ENCODE data around the gene SLAMF8.

Gene SLAMF8

DNA sequence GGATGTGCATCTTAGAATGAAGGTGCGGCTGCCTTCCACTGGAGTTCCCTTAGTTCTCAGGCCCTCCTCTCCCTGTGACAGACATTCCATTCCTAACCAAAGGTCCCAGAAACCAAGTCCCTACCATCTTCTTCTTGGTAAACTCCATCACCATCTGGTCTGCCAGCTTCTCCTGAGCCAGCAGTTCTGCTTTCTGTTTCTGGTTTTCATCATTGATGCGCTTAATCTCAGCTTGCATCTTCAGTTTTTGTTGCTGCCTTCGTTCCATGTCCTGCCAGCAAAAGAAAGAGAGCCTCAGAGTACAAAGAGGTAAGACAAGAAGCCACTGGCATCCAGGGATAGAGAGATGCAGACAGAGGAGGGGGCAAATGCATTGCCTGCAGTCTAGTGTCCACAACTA lies 53.8 kb downstream of the SLAMF8 start:
- H3K9me2 ChIP-seq (replicated peaks; ENCODE audit: control insufficient read depth, low read length) = no peaks in the 10 kb centered on the region
- H3K79me2 ChIP-seq (ENCODE audit: control insufficient read depth, low read length) = no peaks in the 10 kb centered on the region
- H3K4me1 ChIP-seq (ENCODE audit: control insufficient read depth, low read length) = no peaks in the 10 kb centered on the region

GRCh38 chr1:159881622-159882526 lies 55.2 kb downstream of the SLAMF8 start:
- no peaks in the 10 kb centered on the region for H4K20me1 ChIP-seq (ENCODE audit: control insufficient read depth, insufficient read depth, low read depth, low read length)
- H3K79me2 ChIP-seq (ENCODE audit: control insufficient read depth, low read length) = no peaks in the 10 kb centered on the region
- TF ChIP-seq, protein P1, sequence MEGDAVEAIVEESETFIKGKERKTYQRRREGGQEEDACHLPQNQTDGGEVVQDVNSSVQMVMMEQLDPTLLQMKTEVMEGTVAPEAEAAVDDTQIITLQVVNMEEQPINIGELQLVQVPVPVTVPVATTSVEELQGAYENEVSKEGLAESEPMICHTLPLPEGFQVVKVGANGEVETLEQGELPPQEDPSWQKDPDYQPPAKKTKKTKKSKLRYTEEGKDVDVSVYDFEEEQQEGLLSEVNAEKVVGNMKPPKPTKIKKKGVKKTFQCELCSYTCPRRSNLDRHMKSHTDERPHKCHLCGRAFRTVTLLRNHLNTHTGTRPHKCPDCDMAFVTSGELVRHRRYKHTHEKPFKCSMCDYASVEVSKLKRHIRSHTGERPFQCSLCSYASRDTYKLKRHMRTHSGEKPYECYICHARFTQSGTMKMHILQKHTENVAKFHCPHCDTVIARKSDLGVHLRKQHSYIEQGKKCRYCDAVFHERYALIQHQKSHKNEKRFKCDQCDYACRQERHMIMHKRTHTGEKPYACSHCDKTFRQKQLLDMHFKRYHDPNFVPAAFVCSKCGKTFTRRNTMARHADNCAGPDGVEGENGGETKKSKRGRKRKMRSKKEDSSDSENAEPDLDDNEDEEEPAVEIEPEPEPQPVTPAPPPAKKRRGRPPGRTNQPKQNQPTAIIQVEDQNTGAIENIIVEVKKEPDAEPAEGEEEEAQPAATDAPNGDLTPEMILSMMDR (IDR thresholded peaks at IDR 0.05; ENCODE audit: low read depth, low read length, poor library complexity, severe bottlenecking) = no peak
- H3K27ac ChIP-seq (ENCODE audit: low read depth, low read length) = no peak overlapping the region
- H3K4me2 ChIP-seq (ENCODE audit: low read length) = no peak overlapping the region
- H3K9me2 ChIP-seq (replicated peaks; ENCODE audit: control insufficient read depth, low read length) = no peaks in the 10 kb centered on the region
- H3K4me3 ChIP-seq (ENCODE audit: low read length) = no peak overlapping the region
- H3F3A ChIP-seq (ENCODE audit: control insufficient read depth, insufficient read depth) = no peaks in the 10 kb centered on the region
- no peaks in the 10 kb centered on the region for H3K27me3 ChIP-seq (ENCODE audit: control insufficient read depth, low read length)
- no peaks in the 10 kb centered on the region; the same call in 1 of the 2 replicates for H3K4me1 ChIP-seq (ENCODE audit: control insufficient read depth, low read length)
- H3K9me3 ChIP-seq (ENCODE audit: control insufficient read depth, insufficient read depth, low read length) = no peaks in the 10 kb centered on the region
- no peaks in the 10 kb centered on the region for H3K36me3 ChIP-seq (ENCODE audit: control insufficient read depth, low read length)

More for the DNA sequence above, 53.8 kb downstream of the SLAMF8 start:
- H4K20me1 ChIP-seq (ENCODE audit: control insufficient read depth, insufficient read depth, low read depth, low read length) = no peaks in the 10 kb centered on the region
- H3K4me2 ChIP-seq (ENCODE audit: low read length) = no peak overlapping the region
- H3K36me3 ChIP-seq (ENCODE audit: control insufficient read depth, low read length) = no peaks in the 10 kb centered on the region
- H3K4me3 ChIP-seq (ENCODE audit: low read length) = no peak overlapping the region
- TF ChIP-seq, protein P1 (IDR thresholded peaks at IDR 0.05; ENCODE audit: low read depth, low read length, poor library complexity, severe bottlenecking) = no peak
- TF ChIP-seq EZH2phosphoT487 (IDR thresholded peaks at IDR 0.05; ENCODE audit: borderline replicate concordance, low read length) = no peak
- H3K9me3 ChIP-seq (ENCODE audit: control insufficient read depth, insufficient read depth, low read length) = no peaks in the 10 kb centered on the region
- H3K27me3 ChIP-seq (ENCODE audit: control insufficient read depth, low read length) = no peaks in the 10 kb centered on the region
- H3K27ac ChIP-seq (ENCODE audit: low read depth, low read length) = no peak overlapping the region
- no peaks in the 10 kb centered on the region for H3F3A ChIP-seq (ENCODE audit: control insufficient read depth, insufficient read depth)

DNA sequence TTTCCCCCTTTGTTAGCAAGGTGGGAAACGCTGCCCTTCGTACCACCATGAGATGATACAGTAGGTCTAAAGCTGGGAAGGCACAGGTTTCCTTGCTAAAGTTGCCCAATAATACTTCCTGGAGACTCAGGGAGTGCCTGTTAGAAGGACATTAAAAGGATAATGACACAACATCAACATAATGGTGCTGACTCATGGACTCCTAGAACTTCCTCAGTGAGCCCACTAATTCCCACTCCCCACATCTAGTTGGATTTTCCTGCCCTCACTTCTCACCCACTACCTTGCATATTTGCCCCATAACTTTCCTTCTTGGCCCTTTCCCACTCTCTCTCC lies 55.8 kb downstream of the SLAMF8 start:
- H3F3A ChIP-seq (ENCODE audit: control insufficient read depth, insufficient read depth) = no peaks in the 10 kb centered on the region
- no peaks in the 10 kb centered on the region for H3K27me3 ChIP-seq (ENCODE audit: control insufficient read depth, low read length)
- TF ChIP-seq EZH2phosphoT487 (IDR thresholded peaks at IDR 0.05; ENCODE audit: borderline replicate concordance, low read length) = no peak
- TF ChIP-seq, protein P1 (IDR thresholded peaks at IDR 0.05; ENCODE audit: low read depth, low read length, poor library complexity, severe bottlenecking) = no peak
- no peak overlapping the region for H3K4me3 ChIP-seq (ENCODE audit: low read length)
- H3K36me3 ChIP-seq (ENCODE audit: control insufficient read depth, low read length) = no peaks in the 10 kb centered on the region
- H3K9me3 ChIP-seq (ENCODE audit: control insufficient read depth, insufficient read depth, low read length) = no peaks in the 10 kb centered on the region
- H3K9me2 ChIP-seq (replicated peaks; ENCODE audit: control insufficient read depth, low read length) = no peaks in the 10 kb centered on the region
- no peaks in the 10 kb centered on the region for H3K79me2 ChIP-seq (ENCODE audit: control insufficient read depth, low read length)
- H3K4me1 ChIP-seq (ENCODE audit: control insufficient read depth, low read length) = peaks cover 6% of the 10 kb centered on the region
- H4K20me1 ChIP-seq (ENCODE audit: control insufficient read depth, insufficient read depth, low read depth, low read length) = no peaks in the 10 kb centered on the region
- H3K4me2 ChIP-seq (ENCODE audit: low read length) = no peak overlapping the region
- no peak overlapping the region for H3K27ac ChIP-seq (ENCODE audit: low read depth, low read length)
